HG03095 (cell line): ENCODE results near the gene IL1A.
A peak's percentile ranks its signal among the peaks of the same experiment; 100 is the strongest.

Experiments used
- ATAC-seq: cut with Tn5 transposase; IDR thresholded peaks from one replicate; pipeline ENCODE4 v1.9.1; 2021; ENCODE audit warnings: moderate library complexity; ENCODE audit not compliant: unreplicated experiment

The IL1A gene

DNA sequence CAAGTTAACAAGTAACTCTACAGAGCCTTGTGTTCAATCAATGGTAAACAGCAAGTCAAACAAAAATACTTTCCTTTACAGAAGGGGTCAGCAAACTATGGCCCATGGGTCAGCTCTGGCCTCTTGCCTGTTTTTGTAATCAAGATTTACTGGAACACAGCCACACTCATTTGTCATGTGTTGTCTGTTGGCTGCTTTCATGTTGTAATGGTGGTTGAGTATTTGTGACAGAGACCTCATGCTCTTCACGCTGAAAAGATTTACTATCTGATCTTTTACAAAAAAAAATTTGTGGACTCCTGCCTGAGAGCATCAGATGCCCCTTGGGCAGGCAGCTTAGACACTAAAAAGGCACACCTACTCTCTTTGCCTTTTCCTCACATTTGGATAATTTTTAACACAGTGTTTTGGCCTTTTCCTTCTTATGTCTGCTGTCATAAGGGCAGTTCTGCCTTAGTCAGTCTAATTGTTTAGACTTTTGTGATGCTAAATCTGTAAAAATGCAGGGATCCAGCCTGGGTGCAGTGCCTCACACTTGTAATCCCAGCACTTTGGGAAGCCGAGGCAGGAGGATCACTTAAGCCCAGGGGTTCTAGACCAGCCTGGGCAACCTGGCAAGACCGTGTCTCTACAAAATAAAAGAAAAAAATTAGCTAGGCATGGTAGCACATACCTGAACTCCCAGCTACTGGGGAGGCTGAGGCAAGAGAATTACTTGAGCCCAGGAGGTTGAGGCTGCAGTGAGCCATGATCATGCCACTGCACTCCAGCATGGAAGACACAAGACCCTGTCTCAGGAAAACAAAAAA, 34.0 kb upstream of the IL1A start:
- no peak for ATAC-seq

DNA sequence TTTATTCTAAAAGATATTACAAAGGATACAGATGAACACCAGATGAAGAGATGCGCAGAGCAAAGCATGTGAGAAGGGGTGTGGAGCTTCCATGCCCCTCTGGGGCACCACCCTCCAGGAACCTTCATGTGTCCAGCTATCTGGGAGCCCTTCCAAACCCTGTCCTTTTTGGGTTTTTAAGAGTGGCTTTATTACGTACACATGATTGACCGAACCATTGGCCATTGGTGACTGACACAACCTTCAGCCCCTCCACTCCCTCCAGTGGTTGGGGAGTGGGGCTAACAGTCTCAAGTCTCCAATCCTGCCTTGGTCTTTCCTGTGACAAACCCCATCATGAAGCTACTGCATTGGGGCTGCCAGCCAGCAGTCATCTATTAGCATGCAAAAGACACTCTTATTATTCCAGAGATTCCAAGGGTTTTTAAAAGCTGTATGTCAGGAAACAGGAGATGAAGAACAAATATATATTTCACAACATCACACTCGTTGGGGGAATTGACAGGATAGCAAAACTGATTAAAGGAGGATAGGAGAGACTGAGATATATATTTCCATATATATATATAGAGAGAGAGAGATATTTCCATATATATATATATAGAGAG, 32.9 kb upstream of the IL1A start:
- ATAC-seq: no peak

DNA sequence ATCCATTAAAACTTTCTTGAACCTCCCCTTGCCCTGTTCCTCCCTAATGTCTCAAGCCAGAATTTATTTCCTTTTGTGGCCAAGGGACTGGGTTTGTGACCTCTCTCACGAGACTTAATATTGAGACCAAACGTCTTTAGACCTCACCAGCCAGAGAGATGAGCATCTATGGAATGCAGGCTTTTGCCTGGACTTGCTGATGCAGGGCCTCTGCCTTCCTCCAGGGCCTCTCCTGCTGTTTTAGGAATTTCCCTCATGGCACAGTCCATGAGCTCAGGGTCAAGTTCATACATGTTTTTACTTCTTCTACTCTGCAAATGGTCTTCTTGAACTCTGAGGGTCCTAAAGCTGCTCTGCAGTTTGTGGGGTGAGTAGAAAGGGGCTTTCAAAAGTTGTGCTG, 30.0 kb upstream of the IL1A start:
- no peak for ATAC-seq

DNA sequence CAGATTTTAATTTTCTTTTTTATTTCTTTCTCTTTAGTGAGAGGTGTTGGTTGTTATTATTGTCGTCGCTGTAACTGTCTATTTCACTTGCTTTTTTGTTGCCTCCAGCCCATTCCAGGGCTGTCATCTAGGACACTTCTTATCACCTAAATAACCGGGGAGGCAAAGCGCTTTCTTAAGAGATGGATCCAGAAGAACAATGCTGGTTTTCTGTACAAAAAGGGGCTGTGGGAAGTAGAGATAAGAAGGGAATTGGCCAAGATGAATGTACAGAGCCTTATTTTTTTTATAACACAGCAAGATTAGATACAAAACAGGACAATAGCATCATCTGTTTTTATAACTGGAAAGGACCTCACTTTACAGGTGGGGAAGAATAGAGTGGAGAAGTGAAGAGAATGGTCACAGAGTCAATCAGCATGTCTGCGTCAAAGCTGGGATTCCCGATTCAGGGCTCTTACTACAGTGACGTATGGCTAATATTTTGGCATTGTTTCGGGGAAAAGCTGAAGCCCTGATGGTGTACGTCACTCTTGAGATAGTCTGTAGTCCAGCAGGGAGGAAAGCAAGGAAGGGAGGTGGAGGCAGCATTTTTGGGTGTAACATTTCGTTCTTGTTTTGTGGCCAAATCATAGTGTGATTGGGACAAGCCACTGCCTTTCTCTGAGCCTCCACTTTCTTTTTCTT, 29.1 kb upstream of the IL1A start:
- ATAC-seq: no peak

DNA sequence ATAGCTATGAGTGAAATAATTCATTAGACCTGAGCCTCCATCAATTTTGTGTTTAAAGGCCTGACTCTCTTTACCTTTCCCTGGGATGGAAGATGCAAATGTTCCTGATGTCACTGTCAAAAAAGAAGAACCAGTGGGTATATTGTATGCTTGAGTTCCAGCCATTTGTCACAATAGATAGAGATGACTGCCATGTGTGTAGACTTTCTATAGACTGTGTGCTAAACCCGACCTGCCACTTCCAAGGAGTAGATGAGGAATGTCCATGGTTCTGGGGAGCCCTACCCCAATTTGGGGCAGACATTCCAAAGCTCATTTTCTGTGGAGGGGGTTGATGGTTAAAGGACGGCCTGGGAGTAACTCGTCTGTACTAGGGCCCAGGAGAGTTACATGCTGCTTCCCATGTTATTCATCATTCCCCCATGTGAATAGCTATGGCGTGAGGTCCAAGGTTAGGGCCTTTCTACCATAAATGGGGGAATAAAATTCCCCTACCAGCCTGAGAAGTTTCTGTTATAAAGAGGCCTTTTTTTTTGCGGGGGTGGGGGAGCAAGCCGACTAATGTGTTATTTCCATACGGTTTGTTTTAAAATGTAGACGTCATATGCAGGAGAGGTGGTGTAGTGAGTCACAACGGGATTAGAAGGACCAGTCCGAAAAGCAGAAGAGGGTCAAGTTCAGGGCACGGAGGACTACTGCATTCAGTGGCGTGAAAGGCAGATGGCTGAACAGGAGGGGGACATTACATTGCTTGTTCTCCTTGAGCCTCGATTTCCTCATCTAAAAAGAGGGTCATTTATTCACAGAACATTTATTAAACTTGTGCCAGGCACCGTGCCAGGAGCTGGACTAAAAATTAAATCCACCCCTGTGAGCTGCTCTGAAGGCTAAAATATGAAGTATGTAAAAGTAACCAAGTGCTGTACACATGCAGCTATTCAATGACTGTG, 28.3 kb upstream of the IL1A start:
- peak; percentile 52 for ATAC-seq

DNA sequence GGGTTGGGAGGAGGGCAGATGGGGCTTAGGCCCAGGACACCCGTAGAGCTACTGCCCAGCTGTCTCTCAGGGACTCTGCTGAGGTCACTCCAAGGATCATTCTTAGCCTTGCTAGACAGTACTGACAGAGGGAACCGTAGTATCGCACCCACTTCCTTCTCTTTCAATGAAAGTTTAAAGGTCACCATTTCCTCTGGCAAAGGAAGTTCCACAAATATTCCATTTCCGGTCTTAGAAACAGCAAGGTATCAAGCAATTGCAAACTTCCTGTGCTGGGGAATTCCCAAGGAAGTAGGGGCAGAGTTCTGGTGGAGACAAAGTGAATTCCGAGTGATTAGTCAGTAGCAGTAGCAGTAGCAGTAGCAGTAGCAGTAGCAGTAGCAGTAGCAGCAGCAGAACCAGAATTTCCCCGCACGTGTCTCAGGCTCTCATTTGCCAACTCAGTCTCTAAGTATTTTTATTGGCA, 27.6 kb upstream of the IL1A start:
- ATAC-seq: peak; percentile 48

DNA sequence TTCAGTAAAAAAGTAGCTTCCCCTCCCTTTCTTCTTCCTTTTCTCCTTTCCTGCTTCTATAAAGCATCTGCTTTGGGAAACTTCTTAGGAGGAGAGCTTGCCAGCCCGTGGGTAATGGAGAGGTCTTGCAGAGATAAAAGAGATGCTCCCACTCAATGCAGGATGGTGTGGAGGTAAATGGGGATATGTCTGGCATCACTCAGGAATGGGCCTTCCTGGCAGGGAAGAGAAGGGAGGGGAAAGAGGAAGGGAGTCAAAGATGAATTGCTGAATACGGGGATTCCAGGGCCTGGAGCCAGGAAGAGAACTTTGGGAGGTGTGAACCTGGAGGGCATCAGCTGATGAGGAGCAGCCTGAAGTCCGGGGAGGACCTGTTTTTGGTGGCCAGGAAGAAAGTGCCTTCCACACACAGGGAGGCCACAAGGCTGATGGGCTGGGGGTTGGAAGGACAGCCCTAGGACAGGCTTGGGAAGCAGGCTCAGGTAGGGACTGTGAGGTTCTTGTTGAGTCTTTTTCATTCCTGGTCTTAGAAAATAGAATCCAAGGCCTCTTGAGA, 27.1 kb upstream of the IL1A start:
- no peak for ATAC-seq

DNA sequence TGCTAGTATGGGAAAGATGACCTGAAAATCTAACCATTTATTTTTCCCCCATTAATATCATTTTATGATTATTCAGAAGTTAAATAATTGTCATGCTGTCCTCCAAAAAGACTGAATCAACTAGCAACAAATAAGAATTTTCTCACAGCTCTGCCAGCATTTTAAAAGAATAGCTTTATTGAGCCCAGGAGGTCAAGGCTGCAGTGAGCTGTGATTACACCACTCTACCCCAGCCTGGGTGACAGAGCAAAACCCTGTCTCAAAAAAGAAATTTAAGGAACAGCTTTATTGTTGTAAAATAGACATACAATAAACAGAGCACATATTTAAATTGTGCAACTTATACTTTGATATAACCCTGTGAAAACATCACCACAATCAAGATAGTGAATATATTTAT, 24.8 kb upstream of the IL1A start:
- ATAC-seq: no peak

DNA sequence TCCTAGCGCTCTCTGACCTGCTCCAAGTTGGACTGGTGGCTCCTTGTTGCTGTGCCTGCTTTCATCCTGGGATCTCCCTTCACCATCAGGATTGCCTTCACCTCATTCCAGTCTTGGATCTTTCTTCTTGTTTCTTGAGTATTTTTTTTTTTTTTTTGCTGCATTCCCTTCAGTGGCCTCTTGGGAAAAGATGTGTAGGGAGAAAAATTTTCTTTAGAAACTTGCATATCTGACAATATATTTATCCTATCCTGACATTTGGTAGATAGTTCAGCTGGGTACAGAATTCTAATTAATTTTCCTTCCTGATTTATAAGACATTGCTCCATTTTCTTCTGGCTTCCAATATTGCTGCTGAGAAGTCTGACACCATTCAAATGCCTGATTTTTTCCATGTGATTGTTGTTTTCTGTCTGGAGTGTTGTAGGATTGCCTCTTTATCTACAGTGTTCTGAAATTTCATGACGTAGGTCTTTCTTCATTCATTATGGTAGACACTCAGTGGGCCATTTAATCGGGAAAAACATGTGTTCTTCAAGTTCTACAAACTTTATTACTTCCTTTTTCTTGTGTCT, 23.0 kb upstream of the IL1A start:
- ATAC-seq: no peak

DNA sequence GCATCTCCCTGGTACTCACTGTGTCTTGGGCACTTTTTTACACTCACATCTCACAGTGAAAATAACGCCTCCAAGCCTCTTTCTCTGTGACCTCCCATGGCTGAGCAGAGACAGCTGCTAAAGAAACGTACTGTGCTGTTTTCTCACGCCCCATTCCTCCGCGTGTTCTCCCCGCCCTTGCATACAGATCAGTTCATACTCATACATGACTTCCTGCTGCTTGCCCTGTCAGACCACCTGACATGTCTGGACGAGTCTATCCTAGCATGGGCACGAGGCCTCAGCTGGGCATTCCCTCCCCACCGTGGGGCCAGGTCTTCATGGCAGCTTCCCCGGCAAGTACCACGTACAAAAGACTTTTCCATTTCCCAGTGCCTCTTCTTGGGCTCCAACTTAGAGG, 21.2 kb upstream of the IL1A start:
- ATAC-seq: no peak

DNA sequence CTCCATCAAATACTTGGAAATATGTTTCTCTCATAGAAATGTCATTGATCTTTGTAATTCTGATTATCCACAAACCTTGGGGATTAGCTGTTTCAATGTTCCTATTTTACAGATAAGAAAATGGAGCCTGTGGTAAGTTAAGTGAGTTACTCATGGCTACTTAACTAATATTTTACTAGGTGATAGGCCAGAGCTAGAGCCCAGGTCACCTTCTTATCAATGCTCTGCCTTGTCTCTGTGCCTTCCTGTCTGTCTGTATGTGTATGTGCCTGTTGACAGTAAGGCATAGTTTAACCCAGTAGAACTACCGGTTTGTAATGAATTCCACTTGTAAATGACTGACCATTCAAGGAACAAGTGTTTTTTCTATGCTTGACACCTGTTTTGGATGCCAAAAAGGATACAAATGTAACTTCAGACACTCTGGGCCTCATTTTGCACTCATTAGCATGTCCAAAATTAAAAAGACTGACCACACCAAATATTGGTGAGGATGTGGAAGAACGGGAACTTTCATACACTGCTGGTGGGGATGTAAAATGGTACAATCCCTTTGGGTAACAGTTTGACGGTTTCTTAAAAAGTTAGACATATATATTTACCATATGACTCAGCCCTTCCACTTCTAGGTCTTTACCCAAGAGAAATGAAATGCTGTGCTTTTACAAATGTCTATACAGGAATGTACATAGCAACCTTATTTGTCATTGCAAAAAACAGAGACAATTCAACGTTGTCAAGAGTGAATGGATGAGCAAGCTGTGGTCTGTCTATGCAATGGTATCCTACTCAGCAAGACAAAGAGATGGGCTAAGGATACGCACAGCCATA, 19.6 kb upstream of the IL1A start:
- ATAC-seq: no peak

DNA sequence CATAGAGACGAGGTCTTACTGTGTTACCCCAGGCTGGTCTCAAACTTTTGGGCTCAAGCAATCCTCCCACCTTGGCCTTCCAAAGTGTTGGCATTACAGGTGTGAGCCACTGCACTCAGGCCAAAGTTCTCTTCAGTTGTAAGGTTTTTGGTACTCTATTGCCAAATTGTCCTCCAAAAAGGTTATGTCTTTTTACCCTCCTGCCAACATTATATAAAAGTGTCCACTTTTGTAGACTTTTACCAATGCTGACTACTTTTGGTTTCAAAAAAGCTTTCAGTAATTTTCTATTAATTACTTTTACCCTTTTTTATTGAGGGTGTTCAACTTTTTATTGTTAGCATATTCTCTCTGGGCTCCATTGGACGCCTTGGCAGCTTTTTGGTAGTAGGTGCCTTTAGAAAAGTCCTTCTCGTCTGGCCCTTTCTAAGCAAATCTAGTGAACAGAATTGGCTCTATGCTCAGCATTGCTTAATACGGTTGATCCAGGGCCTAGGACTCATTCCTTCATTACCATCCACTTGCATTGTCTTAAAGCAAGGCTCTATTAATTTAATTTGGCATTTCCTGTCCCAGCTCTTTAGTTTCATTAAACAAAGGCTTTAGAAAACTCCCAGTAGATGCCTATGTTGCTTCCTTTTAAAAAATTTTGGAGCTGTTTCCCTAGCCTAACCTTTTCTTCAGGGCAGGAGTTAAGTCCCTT, 16.7 kb upstream of the IL1A start:
- no peak for ATAC-seq

DNA sequence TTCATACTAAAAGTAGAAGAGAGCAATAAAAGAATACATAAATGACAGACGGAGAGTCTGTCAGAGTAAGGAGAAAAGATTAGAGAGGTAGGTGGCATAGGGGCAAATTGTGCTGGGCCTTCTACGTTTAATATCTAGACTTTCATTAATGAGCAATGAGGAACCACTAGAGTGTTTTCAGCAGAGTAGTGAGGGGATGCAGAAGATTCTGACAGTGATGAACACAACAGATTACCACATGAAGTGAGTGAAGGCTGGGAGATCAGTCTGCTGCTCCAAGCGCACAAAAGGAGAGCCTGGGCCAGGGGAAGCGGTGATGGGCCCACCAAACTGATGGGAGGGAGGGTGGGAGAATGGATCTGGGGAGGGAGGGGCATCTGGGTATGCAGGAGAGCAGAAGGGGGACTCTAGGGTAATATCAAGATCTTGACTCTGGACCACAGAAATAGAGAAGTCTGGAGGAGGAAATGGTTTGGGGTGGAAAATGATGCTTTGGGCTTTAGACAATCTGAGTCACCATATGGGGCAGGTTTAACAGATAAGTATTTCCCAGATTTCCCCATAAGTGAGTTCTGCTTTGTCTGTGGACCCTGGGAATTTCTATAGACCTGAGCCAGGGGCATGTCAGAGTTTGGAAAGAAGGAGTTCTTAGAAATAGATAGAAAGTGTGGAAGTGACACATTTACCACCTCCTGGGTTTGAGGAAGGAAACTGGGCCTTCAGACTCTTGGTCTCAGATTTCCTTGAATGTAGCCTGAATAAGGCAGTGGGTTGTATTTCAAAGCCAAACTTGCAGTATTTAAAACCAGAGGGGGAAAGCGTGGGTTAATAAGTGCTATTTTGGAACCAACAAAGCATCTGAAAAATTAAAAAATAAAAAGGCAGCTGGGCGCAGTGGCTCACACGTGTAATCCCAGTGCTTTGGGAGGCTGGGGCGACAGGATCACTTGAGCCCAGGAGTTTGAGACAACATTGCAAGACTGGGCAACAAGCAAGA, 15.0 kb upstream of the IL1A start:
- ATAC-seq: no peak

DNA sequence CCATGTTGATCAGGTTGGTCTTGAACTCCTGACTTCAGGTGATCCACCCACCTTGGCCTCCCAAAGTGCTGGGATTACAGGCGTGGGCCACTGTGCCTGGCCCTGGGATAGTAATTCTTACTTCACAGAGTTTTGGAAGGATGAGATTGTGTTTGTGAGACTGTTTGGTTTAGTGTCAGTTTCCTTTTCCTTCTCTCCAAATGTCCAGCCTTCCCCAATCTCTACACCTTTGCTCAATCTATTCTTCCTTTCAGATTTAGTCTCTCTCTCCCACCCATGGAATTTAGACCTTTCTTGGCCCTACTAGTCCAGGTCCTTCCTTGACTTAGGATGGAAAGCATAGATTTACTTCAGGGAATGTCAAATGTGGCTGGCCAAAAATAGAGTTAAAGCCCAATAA, 12.2 kb upstream of the IL1A start:
- ATAC-seq: no peak

DNA sequence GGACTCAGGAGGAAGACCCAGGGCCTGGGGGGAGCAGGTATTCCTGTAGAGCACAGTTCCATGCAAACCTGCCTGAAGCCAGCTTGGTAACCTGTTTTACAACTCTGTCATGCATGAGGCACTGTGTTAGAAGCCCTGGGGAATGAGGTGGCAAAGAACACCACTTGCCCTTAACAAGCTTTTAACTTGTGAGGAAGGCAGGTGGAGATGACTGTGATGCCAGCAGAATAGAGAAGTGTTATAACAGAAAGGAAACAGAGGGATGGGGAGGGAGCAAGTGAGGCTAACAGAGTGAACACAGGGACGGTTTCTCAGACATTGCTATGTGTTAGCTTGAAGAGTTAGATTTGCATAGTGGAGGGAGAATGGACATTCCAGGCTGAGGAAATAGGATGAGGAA, 11.5 kb upstream of the IL1A start:
- ATAC-seq: no peak

DNA sequence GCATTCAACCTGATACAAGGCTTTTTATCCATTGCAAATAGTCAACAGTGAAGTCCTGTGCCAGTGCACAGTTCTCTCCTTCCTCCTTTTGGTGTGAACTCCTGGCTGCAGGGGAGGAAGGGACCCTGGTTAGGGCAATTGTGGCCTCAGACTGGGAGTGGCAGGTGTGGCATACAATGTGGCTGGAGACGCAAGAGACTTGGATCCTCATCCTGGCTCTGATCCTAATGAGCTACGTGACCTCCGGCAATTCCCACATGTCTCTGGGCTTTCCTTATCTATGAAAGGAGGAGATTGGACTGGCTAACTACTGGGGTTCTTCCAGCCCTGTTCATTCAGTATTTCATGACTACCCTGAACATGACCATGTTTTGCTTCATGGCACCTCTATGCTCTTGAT, 10.5 kb upstream of the IL1A start:
- no peak for ATAC-seq

DNA sequence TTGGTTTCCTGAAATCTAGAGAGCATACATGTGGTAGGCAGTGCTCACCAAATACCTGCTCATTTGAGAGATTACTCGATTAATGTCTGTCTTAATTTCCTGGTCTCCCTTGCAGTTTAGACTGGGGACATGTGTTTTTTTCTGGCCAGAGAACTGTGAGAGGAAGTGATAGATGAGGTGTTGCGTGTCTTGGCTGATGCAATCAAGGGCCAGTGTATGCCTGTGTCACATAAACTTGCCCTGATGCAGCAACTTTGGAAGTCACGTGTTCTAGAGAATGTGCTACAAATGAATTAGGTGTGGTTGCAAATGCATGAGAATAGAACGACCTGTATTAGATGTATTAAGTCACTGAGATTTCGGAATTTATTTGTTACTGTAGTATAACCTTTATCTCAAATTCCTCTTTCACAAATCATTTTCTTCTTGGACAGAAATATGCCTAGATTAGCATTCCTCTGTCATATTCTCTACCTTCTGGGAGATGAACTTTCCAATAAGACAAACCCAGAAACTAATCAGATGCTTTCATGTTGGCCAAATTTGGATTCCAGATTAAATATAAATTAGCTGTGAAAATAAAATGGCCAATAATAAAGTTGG, 9.9 kb upstream of the IL1A start:
- ATAC-seq: peak; percentile 64
